ENCODE data around the gene TTC14. TPM values are rescaled to one million over a fixed set of nuclear protein-coding genes. Genes with fewer than 3 reads are reported as not detected.

The TTC14 gene
- 10 to 100 TPM; 37.3 to 57.3 (median 43.8) TPM for total RNA-seq

GRCh38 chr3:180601688-180602666 lies at the start of gene TTC14:
TSS of gene TTC14 (plus strand) at chr3:180602163. CDS start at chr3:180602262, 99 bp downstream.
- TF ChIP-seq, protein P1, sequence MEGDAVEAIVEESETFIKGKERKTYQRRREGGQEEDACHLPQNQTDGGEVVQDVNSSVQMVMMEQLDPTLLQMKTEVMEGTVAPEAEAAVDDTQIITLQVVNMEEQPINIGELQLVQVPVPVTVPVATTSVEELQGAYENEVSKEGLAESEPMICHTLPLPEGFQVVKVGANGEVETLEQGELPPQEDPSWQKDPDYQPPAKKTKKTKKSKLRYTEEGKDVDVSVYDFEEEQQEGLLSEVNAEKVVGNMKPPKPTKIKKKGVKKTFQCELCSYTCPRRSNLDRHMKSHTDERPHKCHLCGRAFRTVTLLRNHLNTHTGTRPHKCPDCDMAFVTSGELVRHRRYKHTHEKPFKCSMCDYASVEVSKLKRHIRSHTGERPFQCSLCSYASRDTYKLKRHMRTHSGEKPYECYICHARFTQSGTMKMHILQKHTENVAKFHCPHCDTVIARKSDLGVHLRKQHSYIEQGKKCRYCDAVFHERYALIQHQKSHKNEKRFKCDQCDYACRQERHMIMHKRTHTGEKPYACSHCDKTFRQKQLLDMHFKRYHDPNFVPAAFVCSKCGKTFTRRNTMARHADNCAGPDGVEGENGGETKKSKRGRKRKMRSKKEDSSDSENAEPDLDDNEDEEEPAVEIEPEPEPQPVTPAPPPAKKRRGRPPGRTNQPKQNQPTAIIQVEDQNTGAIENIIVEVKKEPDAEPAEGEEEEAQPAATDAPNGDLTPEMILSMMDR (IDR thresholded peaks at IDR 0.05; ENCODE audit: low read depth), result no peak

DNA sequence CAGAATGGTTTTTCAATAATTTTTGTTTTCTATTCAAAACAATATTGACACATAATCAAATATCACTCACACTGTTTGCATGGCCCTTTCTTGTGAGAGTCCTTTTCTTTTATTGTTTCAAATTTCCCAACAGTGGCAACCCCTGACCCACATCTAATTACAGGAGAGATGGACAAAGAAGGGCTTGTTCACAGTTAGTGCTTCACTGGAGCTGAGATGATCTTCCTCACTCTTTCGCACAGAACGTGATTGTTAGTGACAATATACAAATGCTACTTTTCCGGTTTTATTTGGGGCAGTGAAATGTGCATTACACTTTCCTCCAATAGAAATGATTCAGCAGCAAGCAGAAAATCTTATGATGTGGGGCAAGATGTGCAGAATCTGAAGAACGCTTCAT lies 38.6 kb upstream of the TTC14 start:
- TF ChIP-seq, protein P1 (IDR thresholded peaks at IDR 0.05; ENCODE audit: low read depth), result no peak

- TF ChIP-seq, protein P1 (IDR thresholded peaks at IDR 0.05; ENCODE audit: low read depth), result no peak
These were observed 37.3 kb upstream of the TTC14 start for GRCh38 chr3:180564676-180565075.

- TF ChIP-seq, protein P1 (IDR thresholded peaks at IDR 0.05; ENCODE audit: low read depth), result no peak
These were observed 31.7 kb upstream of the TTC14 start for GRCh38 chr3:180570238-180570637.

- TF ChIP-seq, protein P1 (IDR thresholded peaks at IDR 0.05; ENCODE audit: low read depth), result no peak
These were observed 29.9 kb upstream of the TTC14 start for GRCh38 chr3:180571831-180572598.

GRCh38 chr3:180575571-180575970 lies 26.4 kb upstream of the TTC14 start:
- TF ChIP-seq, protein P1 (IDR thresholded peaks at IDR 0.05; ENCODE audit: low read depth), result no peak

GRCh38 chr3:180580934-180581333 lies 21.0 kb upstream of the TTC14 start:
- TF ChIP-seq, protein P1 (IDR thresholded peaks at IDR 0.05; ENCODE audit: low read depth), result no peak

Measured in subcutaneous adipose tissue (tissue), 4 donors.